Endothelial cell (in vitro differentiated cells): Measurements from ENCODE around the gene ATCAY. TPM values are rescaled to one million over a fixed set of nuclear protein-coding genes. Genes with fewer than 3 reads are reported as not detected.

ENCODE experiments used
- DNase-seq: peaks from one replicate; pipeline ENCODE4 v3.0.0; 2021; ENCODE audit warnings: low spot score
- H3K27ac Mint-ChIP-seq: one replicate; pipeline ENCODE4 v1.8.0; 2021; ENCODE audit warnings: mixed read lengths, inconsistent platforms; ENCODE audit not compliant: unreplicated experiment
- H3K27me3 Mint-ChIP-seq: one replicate; pipeline ENCODE4 v1.8.0; 2021; ENCODE audit warnings: mild to moderate bottlenecking, moderate library complexity, mixed read lengths, inconsistent platforms; ENCODE audit not compliant: unreplicated experiment
- H3K36me3 Mint-ChIP-seq: one replicate; pipeline ENCODE4 v1.8.0; 2021; ENCODE audit warnings: mild to moderate bottlenecking, low read depth, mixed read lengths, inconsistent platforms; ENCODE audit not compliant: unreplicated experiment
- H3K4me1 Mint-ChIP-seq: one replicate; pipeline ENCODE4 v1.8.0; 2021; ENCODE audit warnings: mild to moderate bottlenecking, mixed read lengths, inconsistent platforms; ENCODE audit not compliant: unreplicated experiment
- H3K4me3 Mint-ChIP-seq: one replicate; pipeline ENCODE4 v1.8.0; 2021; ENCODE audit warnings: mild to moderate bottlenecking, mixed read lengths, inconsistent platforms; ENCODE audit not compliant: unreplicated experiment
- H3K9me3 Mint-ChIP-seq: one replicate; pipeline ENCODE4 v1.8.0; 2021; ENCODE audit warnings: mixed read lengths, inconsistent platforms; ENCODE audit not compliant: unreplicated experiment
- CTCF ChIP-seq: fragments of 200-600 bp; sonication (generic); IDR thresholded peaks from one replicate; pipeline ENCODE4 v1.5.0; 2021; ENCODE audit warnings: antibody characterized with exemption; ENCODE audit not compliant: unreplicated experiment
- total RNA-seq: library from RNA; stranded (reverse); fragmentation: NEBNext Ultra II Directional; extraction: Animal tissue kit (Norgen Biotek cat#: 25700); gene quantifications from one replicate; pipeline ENCODE4 v1.2.1, GENCODE V29; 2021; ENCODE audit not compliant: unreplicated experiment

The ATCAY gene
- total RNA-seq, 1 donor from 2014 or later = 0.67 TPM

- no peak for TF ChIP-seq CTCF
- Mint-ChIP-seq H3K36me3 (no peaks in the 10 kb centered on the region), H3K4me1 (no peaks in the 10 kb centered on the region), H3K4me3 (peak overlapping the region; percentile 7), H3K9me3 (no peaks in the 10 kb centered on the region), H3K27me3 (peaks cover 2% of the 10 kb centered on the region), H3K27ac (no peak overlapping the region)
- no peak for DNase-seq
Observed at GRCh38 chr19:3838661-3839060, 41.8 kb upstream of the ATCAY start.

- Mint-ChIP-seq H3K36me3 (no peaks in the 10 kb centered on the region), H3K27me3 (peaks cover 2% of the 10 kb centered on the region), H3K4me1 (no peaks in the 10 kb centered on the region), H3K9me3 (no peaks in the 10 kb centered on the region), H3K4me3 (no peak overlapping the region), H3K27ac (no peak overlapping the region)
- DNase-seq = no peak
- no peak for TF ChIP-seq CTCF
Observed at GRCh38 chr19:3839941-3840340, 40.5 kb upstream of the ATCAY start.

GRCh38 chr19:3840804-3841203 is 39.7 kb upstream of the ATCAY start:
- no peak for DNase-seq
- H3K9me3 Mint-ChIP-seq = no peaks in the 10 kb centered on the region

GRCh38 chr19:3842948-3843347 is 37.5 kb upstream of the ATCAY start:
- Mint-ChIP-seq H3K4me3 (no peak overlapping the region), H3K4me1 (no peaks in the 10 kb centered on the region), H3K9me3 (no peaks in the 10 kb centered on the region), H3K27me3 (no peaks in the 10 kb centered on the region), H3K27ac (no peak overlapping the region), H3K36me3 (no peaks in the 10 kb centered on the region)
- DNase-seq = no peak
- no peak for TF ChIP-seq CTCF

More at GRCh38 chr19:3840804-3841203, 39.7 kb upstream of the ATCAY start:
- Mint-ChIP-seq H3K4me3 (no peak overlapping the region), H3K36me3 (no peaks in the 10 kb centered on the region), H3K27ac (no peak overlapping the region), H3K27me3 (peaks cover 2% of the 10 kb centered on the region), H3K4me1 (no peaks in the 10 kb centered on the region)
- no peak for TF ChIP-seq CTCF

- no peaks in the 10 kb centered on the region for H3K36me3 Mint-ChIP-seq
- no peak for DNase-seq
- no peak overlapping the region for H3K4me3 Mint-ChIP-seq
- H3K4me1 Mint-ChIP-seq = no peaks in the 10 kb centered on the region
- H3K27ac Mint-ChIP-seq = no peak overlapping the region
- no peak for TF ChIP-seq CTCF
- no peaks in the 10 kb centered on the region for H3K27me3 Mint-ChIP-seq
- H3K9me3 Mint-ChIP-seq = no peaks in the 10 kb centered on the region
Observed at GRCh38 chr19:3844596-3844995, 35.9 kb upstream of the ATCAY start.
